ENCODE results near the gene CELF2. TPM values are rescaled to one million over a fixed set of nuclear protein-coding genes. Genes with fewer than 3 reads are reported as not detected.

CELF2 gene
- total RNA-seq, 1 experiment from 2014 or later = 0.27 TPM

DNA sequence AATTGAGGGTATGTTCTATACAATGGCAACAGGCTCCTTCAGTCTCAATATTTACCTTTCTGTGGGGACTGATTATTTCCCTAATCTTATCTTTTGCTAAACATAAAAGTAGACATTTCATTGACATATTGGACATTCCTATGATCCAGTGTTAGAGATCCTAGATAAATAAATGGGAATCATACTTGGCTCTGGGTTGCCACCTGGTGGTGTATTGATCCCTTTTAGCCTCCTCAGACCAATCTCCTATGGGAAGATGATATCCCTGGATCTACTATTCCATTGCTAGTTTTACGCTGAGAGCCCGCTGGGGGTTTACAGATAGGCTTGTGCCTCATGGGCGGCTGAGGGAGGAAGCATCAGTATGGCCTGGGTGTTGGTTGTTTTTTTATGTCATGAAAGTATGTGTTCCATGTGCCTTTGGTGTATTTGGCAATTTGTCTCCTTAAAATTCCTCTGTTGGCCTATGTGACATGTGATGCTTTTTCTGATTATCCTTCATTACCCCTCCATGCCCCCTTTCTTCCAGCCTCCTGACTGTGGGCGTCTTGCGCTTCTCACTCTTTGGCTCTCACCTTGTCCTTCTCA is 18.8 kb downstream of the CELF2 start:
- Histone ChIP-seq H3K9me3 (no peaks in the 10 kb centered on the region), H3K36me3 (ENCODE audit: control insufficient read depth, insufficient read depth, low read length) (no peaks in the 10 kb centered on the region), H3K4me3 (ENCODE audit: low read depth, low read length) (no peak overlapping the region), H3K4me1 (no peaks in the 10 kb centered on the region), H3K27me3 (replicated peaks; ENCODE audit: control insufficient read depth, insufficient read depth, low read length) (no peaks in the 10 kb centered on the region; the same call in 1 of the 2 replicates)
- no peaks in the 10 kb centered on the region for H3K9me3 Mint-ChIP-seq (ENCODE audit: unreplicated experiment)
- no TSS peak for BruUV-seq (replicated peaks)
- intact Hi-C loops (cut with micrococcal nuclease; ENCODE audit: unreplicated experiment) = loop anchor here (1.0 to 10.0 kb wide), 5 partner anchors 172 to 1705 kb away; no protein-coding TSS in a partner anchor
- TF ChIP-seq, protein P1, sequence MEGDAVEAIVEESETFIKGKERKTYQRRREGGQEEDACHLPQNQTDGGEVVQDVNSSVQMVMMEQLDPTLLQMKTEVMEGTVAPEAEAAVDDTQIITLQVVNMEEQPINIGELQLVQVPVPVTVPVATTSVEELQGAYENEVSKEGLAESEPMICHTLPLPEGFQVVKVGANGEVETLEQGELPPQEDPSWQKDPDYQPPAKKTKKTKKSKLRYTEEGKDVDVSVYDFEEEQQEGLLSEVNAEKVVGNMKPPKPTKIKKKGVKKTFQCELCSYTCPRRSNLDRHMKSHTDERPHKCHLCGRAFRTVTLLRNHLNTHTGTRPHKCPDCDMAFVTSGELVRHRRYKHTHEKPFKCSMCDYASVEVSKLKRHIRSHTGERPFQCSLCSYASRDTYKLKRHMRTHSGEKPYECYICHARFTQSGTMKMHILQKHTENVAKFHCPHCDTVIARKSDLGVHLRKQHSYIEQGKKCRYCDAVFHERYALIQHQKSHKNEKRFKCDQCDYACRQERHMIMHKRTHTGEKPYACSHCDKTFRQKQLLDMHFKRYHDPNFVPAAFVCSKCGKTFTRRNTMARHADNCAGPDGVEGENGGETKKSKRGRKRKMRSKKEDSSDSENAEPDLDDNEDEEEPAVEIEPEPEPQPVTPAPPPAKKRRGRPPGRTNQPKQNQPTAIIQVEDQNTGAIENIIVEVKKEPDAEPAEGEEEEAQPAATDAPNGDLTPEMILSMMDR (IDR thresholded peaks at IDR 0.05; ENCODE audit: insufficient read depth in 1 of 2, low read depth in 1 of 2, low read length in 1 of 2, severe bottlenecking in 1 of 2, unreplicated experiment in 1 of 2) = peak; percentile 71 to 81
- DNase-seq = peak; percentile 67 to 70
- no peaks in the 10 kb centered on the region for H3K4me1 Mint-ChIP-seq (ENCODE audit: low read depth, unreplicated experiment)
- POLR2A ChIA-PET = no interaction called here
- no peaks in the 10 kb centered on the region for H3K36me3 Mint-ChIP-seq (ENCODE audit: insufficient read depth, unreplicated experiment)
- CTCF ChIA-PET = interaction anchor here (1.1 kb wide), 1 partner anchor 1694 kb away, joined by 6 read pairs; no protein-coding TSS in a partner anchor
- H3K4me3 Mint-ChIP-seq (ENCODE audit: unreplicated experiment) = no peak overlapping the region
- peaks cover 5% of the 10 kb centered on the region for H3K27me3 Mint-ChIP-seq (ENCODE audit: insufficient read depth, unreplicated experiment)
- H3K27ac Mint-ChIP-seq (ENCODE audit: unreplicated experiment) = no peak overlapping the region

DNA sequence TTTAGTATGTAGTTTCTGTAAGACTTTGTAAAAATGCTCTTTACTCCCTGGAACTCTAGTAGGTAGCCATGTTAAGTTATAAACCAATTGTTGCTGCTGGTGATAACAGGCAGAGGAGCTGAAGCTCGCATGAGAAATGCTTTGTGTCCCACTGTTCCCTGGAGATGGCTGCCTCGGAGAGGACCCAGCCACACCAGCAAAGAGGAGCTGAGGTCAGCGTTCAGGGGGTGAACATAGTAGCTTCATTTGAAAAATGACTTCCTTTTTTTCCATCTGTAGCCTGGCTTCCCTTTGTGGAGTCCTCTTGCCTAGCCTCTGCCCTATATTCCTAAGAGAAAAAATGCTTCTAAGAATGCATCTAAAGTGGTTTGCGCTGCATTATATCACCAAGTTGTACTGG is 20.3 kb downstream of the CELF2 start:
- no peaks in the 10 kb centered on the region for H3K9me3 Mint-ChIP-seq (ENCODE audit: unreplicated experiment)
- intact Hi-C loops (cut with micrococcal nuclease; ENCODE audit: unreplicated experiment) = loop anchor here (5.0 to 10.0 kb wide), 3 partner anchors 173 to 434 kb away; no protein-coding TSS in a partner anchor
- BruUV-seq (replicated peaks) = no TSS peak
- H3K27ac Mint-ChIP-seq (ENCODE audit: unreplicated experiment) = no peak overlapping the region
- no peaks in the 10 kb centered on the region; the same call in 1 of the 2 replicates for H3K27me3 ChIP-seq (replicated peaks; ENCODE audit: control insufficient read depth, insufficient read depth, low read length)
- H3K4me1 Mint-ChIP-seq (ENCODE audit: low read depth, unreplicated experiment) = no peaks in the 10 kb centered on the region
- no peak for DNase-seq
- H3K36me3 Mint-ChIP-seq (ENCODE audit: insufficient read depth, unreplicated experiment) = no peaks in the 10 kb centered on the region
- TF ChIP-seq, protein P1 (IDR thresholded peaks at IDR 0.05; ENCODE audit: insufficient read depth in 1 of 2, low read depth in 1 of 2, low read length in 1 of 2, severe bottlenecking in 1 of 2, unreplicated experiment in 1 of 2) = no peak
- no peak overlapping the region for H3K4me3 Mint-ChIP-seq (ENCODE audit: unreplicated experiment)
- peaks cover 5% of the 10 kb centered on the region for H3K27me3 Mint-ChIP-seq (ENCODE audit: insufficient read depth, unreplicated experiment)
- no peaks in the 10 kb centered on the region for H3K4me1 ChIP-seq
- H3K4me3 ChIP-seq (ENCODE audit: low read depth, low read length) = no peak overlapping the region
- H3K9me3 ChIP-seq = no peaks in the 10 kb centered on the region
- no peaks in the 10 kb centered on the region for H3K36me3 ChIP-seq (ENCODE audit: control insufficient read depth, insufficient read depth, low read length)
- ChIA-PET POLR2A (no interaction called here), CTCF (no interaction called here)

DNA sequence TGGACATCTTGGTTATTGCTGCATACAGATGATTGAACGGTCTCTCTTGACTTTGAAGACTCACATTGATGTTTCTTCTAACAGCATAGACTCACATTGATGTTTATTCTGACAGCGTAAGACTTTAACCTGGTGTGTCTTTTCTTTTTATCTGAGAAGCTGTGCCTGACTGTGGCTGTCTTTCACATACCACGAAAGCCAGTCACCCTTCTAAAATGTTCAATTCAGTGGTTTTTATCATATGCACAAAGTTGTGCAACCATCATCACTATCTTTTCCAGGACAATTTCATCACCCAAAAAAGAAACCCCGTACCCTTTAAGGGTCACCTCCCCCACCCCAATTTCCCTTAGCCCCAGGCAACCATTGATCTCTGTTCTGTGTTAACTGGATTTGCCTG is 24.7 kb downstream of the CELF2 start:
- no TSS peak for BruUV-seq (replicated peaks)

More for the DNA sequence above, 24.7 kb downstream of the CELF2 start:
- intact Hi-C loops (cut with micrococcal nuclease; ENCODE audit: unreplicated experiment) = no loop called here
- TF ChIP-seq, protein P1 (IDR thresholded peaks at IDR 0.05; ENCODE audit: insufficient read depth in 1 of 2, low read depth in 1 of 2, low read length in 1 of 2, severe bottlenecking in 1 of 2, unreplicated experiment in 1 of 2) = no peak
- Mint-ChIP-seq H3K27ac (ENCODE audit: unreplicated experiment) (no peak overlapping the region), H3K4me1 (ENCODE audit: low read depth, unreplicated experiment) (no peaks in the 10 kb centered on the region), H3K36me3 (ENCODE audit: insufficient read depth, unreplicated experiment) (no peaks in the 10 kb centered on the region), H3K9me3 (ENCODE audit: unreplicated experiment) (no peaks in the 10 kb centered on the region), H3K27me3 (ENCODE audit: insufficient read depth, unreplicated experiment) (peaks cover 15% of the 10 kb centered on the region), H3K4me3 (ENCODE audit: unreplicated experiment) (no peak overlapping the region)
- Histone ChIP-seq H3K4me1 (no peaks in the 10 kb centered on the region), H3K9me3 (no peaks in the 10 kb centered on the region), H3K36me3 (ENCODE audit: control insufficient read depth, insufficient read depth, low read length) (no peaks in the 10 kb centered on the region), H3K27me3 (replicated peaks; ENCODE audit: control insufficient read depth, insufficient read depth, low read length) (no peaks in the 10 kb centered on the region; the same call in 1 of the 2 replicates), H3K4me3 (ENCODE audit: low read depth, low read length) (no peak overlapping the region)
- POLR2A ChIA-PET = no interaction called here
- no peak for DNase-seq
- CTCF ChIA-PET = no interaction called here
